Neural cell (in vitro differentiated cells): Measurements from ENCODE around the gene STON2. TPM values are rescaled to one million over a fixed set of nuclear protein-coding genes. Genes with fewer than 3 reads are reported as not detected.

Experiments used
- H2AFZ ChIP-seq: fragments of 200-600, 300-800 bp; sonication (generic), shearing (Covaris generic); 2 replicates; pipeline ENCODE4 v1.6.0; 2014; ENCODE audit warnings: low read depth, mild to moderate bottlenecking, antibody characterized with exemption, low read length, moderate library complexity
- H3F3A ChIP-seq: fragments of 200-600 bp; shearing (Covaris generic); 2 replicates; pipeline ENCODE4 v1.6.1; 2016; ENCODE audit warnings: mild to moderate bottlenecking, moderate library complexity, mixed read lengths, antibody characterized with exemption, low read length; ENCODE audit not compliant: insufficient read depth, poor library complexity, severe bottlenecking
- H3K27ac ChIP-seq: fragments of 200-600, 300-800 bp; sonication (generic), shearing (Covaris generic); 2 replicates; pipeline ENCODE4 v1.5.1; 2014; ENCODE audit warnings: mild to moderate bottlenecking, low read length, moderate library complexity
- H3K27me3 ChIP-seq: fragments of 300-800, 200-600 bp; sonication (generic), shearing (Covaris generic); 2 replicates; pipeline ENCODE4 v1.6.0; 2014; ENCODE audit warnings: mild to moderate bottlenecking, low read depth, low read length, moderate library complexity; ENCODE audit not compliant: insufficient read depth
- H3K36me3 ChIP-seq: fragments of 300-800, 200-600 bp; sonication (generic), shearing (Covaris generic); 2 replicates; pipeline ENCODE4 v1.5.1; 2014; ENCODE audit warnings: mild to moderate bottlenecking, antibody characterized with exemption, low read length, moderate library complexity; ENCODE audit not compliant: insufficient read depth
- H3K4me2 ChIP-seq: fragments of 300-800, 200-600 bp; sonication (generic), shearing (Covaris generic); 2 replicates; pipeline ENCODE4 v1.6.0; 2014; ENCODE audit warnings: mild to moderate bottlenecking, low read length
- H3K4me3 ChIP-seq: fragments of 300-800, 200-600 bp; sonication (generic), shearing (Covaris generic); 2 replicates; pipeline ENCODE4 v1.5.1; 2014; ENCODE audit warnings: mild to moderate bottlenecking, low read length, moderate library complexity
- H3K79me2 ChIP-seq: fragments of 200-600 bp; shearing (Covaris generic); replicated peaks from 2 replicates; pipeline ENCODE4 v1.6.0; 2014; ENCODE audit warnings: mild to moderate bottlenecking, low read length, moderate library complexity; ENCODE audit not compliant: insufficient read depth
- H3K9ac ChIP-seq: fragments of 300-800, 200-600 bp; sonication (generic), shearing (Covaris generic); 2 replicates; pipeline ENCODE4 v1.6.1; 2016; ENCODE audit warnings: mild to moderate bottlenecking, low read length, mixed read lengths
- H3K9me2 ChIP-seq: fragments of 200-600 bp; shearing (Covaris generic); 2 replicates; pipeline ENCODE4 v1.6.1; 2016; ENCODE audit warnings: mild to moderate bottlenecking, low read length, mixed read lengths; ENCODE audit not compliant: insufficient read depth
- H3K9me3 ChIP-seq: fragments of 200-600, 300-800 bp; sonication (generic), shearing (Covaris generic); 2 replicates; pipeline ENCODE4 v1.6.1; 2016; ENCODE audit warnings: mild to moderate bottlenecking, mixed run types, low read length, moderate library complexity, mixed read lengths
- H4K20me1 ChIP-seq: fragments of 200-600 bp; shearing (Covaris generic); 2 replicates; pipeline ENCODE4 v1.6.1; 2016; ENCODE audit warnings: mild to moderate bottlenecking, mixed run types; ENCODE audit not compliant: insufficient read depth
- CTCF ChIP-seq: fragments of 450-650 bp; IDR thresholded peaks from 2 replicates; pipeline ENCODE4 v1.5.1; 2014; ENCODE audit warnings: antibody characterized with exemption, mild to moderate bottlenecking, moderate library complexity; ENCODE audit not compliant: poor library complexity, severe bottlenecking
- EP300 ChIP-seq: fragments of 450-650 bp; conservative IDR thresholded peaks from 2 replicates; pipeline ENCODE4 v1.6.1; 2014; ENCODE audit warnings: antibody characterized with exemption, mild to moderate bottlenecking, moderate library complexity; ENCODE audit not compliant: poor library complexity, severe bottlenecking
- EZH2 ChIP-seq: fragments of 200-600, 300-800 bp; shearing (Covaris generic), sonication (generic); IDR thresholded peaks from 2 replicates; pipeline ENCODE4 v1.6.1; 2014; ENCODE audit warnings: antibody characterized with exemption, low read length, borderline replicate concordance, mild to moderate bottlenecking; ENCODE audit not compliant: insufficient read depth, poor library complexity, severe bottlenecking
- MXI1 ChIP-seq: fragments of 450-650 bp; conservative IDR thresholded peaks from 2 replicates; pipeline ENCODE4 v1.6.1; 2014; ENCODE audit warnings: antibody characterized with exemption, mild to moderate bottlenecking; ENCODE audit not compliant: poor library complexity, severe bottlenecking
- POLR2AphosphoS5 ChIP-seq: IDR thresholded peaks from 2 replicates; pipeline ENCODE4 v1.6.1; 2012
- REST ChIP-seq: IDR thresholded peaks from 2 replicates; pipeline ENCODE4 v1.6.1; 2012; ENCODE audit warnings: borderline replicate concordance
- TAF1 ChIP-seq: IDR thresholded peaks from 2 replicates; pipeline ENCODE4 v1.6.1; 2012; ENCODE audit warnings: low read depth
- polyA plus RNA-seq: library from polyadenylated mRNA; depleted of rRNA; stranded (reverse); fragments of >200 nt; gene quantifications from 2 replicates; pipeline ENCODE4 v1.2.3, GENCODE V29; 2014

STON2 gene
- polyA plus RNA-seq, 1 donor from 2014 or later = 11.3 TPM

DNA sequence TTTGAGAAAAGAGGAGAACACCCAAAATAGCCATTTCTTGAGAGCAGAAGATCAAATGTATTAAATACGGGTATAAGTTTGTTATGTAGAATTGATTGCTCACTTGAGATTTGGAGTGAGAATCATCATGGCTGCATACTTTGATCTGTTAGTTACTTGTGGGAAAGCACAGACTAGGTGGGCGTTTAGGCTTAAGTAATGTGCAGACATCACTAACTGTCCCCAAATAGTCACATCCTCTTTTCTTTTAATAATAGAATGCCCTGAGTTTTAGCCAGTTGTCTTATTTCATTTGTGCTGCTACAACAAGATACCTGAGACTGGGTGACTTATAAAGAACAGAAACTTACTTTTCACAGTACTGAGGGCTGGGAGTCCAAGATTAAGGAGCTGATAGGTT lies 165.0 kb downstream of the STON2 start:
- Histone ChIP-seq H3K79me2 (no peaks in the 10 kb centered on the region), H3K27me3 (no peaks in the 10 kb centered on the region), H3K9ac (no peak overlapping the region), H3K4me3 (no peak overlapping the region), H3K36me3 (no peaks in the 10 kb centered on the region), H3K9me2 (no peaks in the 10 kb centered on the region), H3K4me2 (no peak overlapping the region), H3K9me3 (no peaks in the 10 kb centered on the region), H4K20me1 (no peaks in the 10 kb centered on the region), H2AFZ (no peak overlapping the region), H3F3A (no peaks in the 10 kb centered on the region), H3K27ac (no peak overlapping the region)
- no peak for TF ChIP-seq MXI1
- no peak for TF ChIP-seq CTCF

- no peaks in the 10 kb centered on the region for H3K27me3 ChIP-seq
- no peak overlapping the region for H3K4me3 ChIP-seq
- H3K79me2 ChIP-seq = no peaks in the 10 kb centered on the region
- no peaks in the 10 kb centered on the region for H3F3A ChIP-seq
- H3K27ac ChIP-seq = no peak overlapping the region
- no peaks in the 10 kb centered on the region for H3K9me3 ChIP-seq
- H3K9me2 ChIP-seq = no peaks in the 10 kb centered on the region
- no peaks in the 10 kb centered on the region for H4K20me1 ChIP-seq
- TF ChIP-seq EP300 (no peak), POLR2AphosphoS5 (no peak), REST (no peak), MXI1 (no peak), EZH2 (no peak)
- no peaks in the 10 kb centered on the region for H3K36me3 ChIP-seq
- H2AFZ ChIP-seq = no peak overlapping the region
- no peak overlapping the region for H3K9ac ChIP-seq
- H3K4me2 ChIP-seq = no peak overlapping the region
These were observed 165.8 kb downstream of the STON2 start for GRCh38 chr14:81234278-81234677.

GRCh38 chr14:81233615-81234014 lies 166.5 kb downstream of the STON2 start:
- Histone ChIP-seq H3K79me2 (no peaks in the 10 kb centered on the region), H3F3A (no peaks in the 10 kb centered on the region), H2AFZ (no peak overlapping the region), H3K36me3 (no peaks in the 10 kb centered on the region), H3K27me3 (no peaks in the 10 kb centered on the region), H3K9me2 (no peaks in the 10 kb centered on the region), H3K9me3 (no peaks in the 10 kb centered on the region), H3K9ac (no peak overlapping the region), H3K27ac (no peak overlapping the region), H3K4me2 (no peak overlapping the region), H4K20me1 (no peaks in the 10 kb centered on the region), H3K4me3 (no peak overlapping the region)
- TF ChIP-seq TAF1 (no peak), POLR2AphosphoS5 (no peak), EP300 (no peak)
